Cardiac muscle cell (in vitro differentiated cells and primary cell): Measurements from ENCODE around the gene NPTN. TPM values are rescaled to one million over a fixed set of nuclear protein-coding genes. Genes with fewer than 3 reads are reported as not detected.

Experiments
- DNase-seq, 2 donors: peaks; one replicate each; pipeline versions ENCODE4 v3.0.0 to v3.0.0-alpha.2; 2010 to 2017; ENCODE audit warnings: low read depth in 1 of 2, low spot score in 1 of 2
- H3K27ac ChIP-seq: fragments of 200-600 bp; sonication (generic); 2 replicates; pipeline ENCODE4 v1.5.1; 2016
- H3K27me3 ChIP-seq: fragments of 200-600 bp; sonication (generic); 2 replicates; pipeline ENCODE4 v1.6.0; 2016; ENCODE audit warnings: control low read depth
- H3K36me3 ChIP-seq: fragments of 200-600 bp; sonication (generic); 2 replicates; pipeline ENCODE4 v1.5.1; 2016; ENCODE audit warnings: control low read depth
- H3K4me1 ChIP-seq: fragments of 200-600 bp; sonication (generic); 2 replicates; pipeline ENCODE4 v1.8.1; 2017; ENCODE audit warnings: low read depth, mild to moderate bottlenecking, mixed run types
- H3K4me3 ChIP-seq: fragments of 200-600 bp; sonication (generic); 2 replicates; pipeline ENCODE4 v1.5.1; 2016; ENCODE audit warnings: mild to moderate bottlenecking
- H3K9me3 ChIP-seq: fragments of 200-600 bp; sonication (generic); 2 replicates; pipeline ENCODE4 v1.5.1; 2017; ENCODE audit warnings: low read depth, mild to moderate bottlenecking, control low read depth
- CTCF ChIP-seq: IDR thresholded peaks from 2 replicates; pipeline ENCODE4 v1.5.1; 2012; ENCODE audit warnings: low read depth, mild to moderate bottlenecking, low read length
- polyA plus RNA-seq: library from polyadenylated mRNA; unstranded; fragments of >200 nt; fragmentation: Nextera tagmentation; extraction: Ambion mirVana; gene quantifications from 2 replicates; pipeline ENCODE4 v1.2.1, GENCODE V29; 2016
- total RNA-seq: library from RNA; depleted of rRNA; stranded (reverse); fragments of >200 nt; gene quantifications from 2 replicates; pipeline ENCODE4 v1.2.3, GENCODE V29; 2016

NPTN gene
- total and polyA plus RNA-seq, 2 experiments from 2014 or later, result 243 to 375 TPM

GRCh38 chr15:73518876-73519733 lies 114.1 kb downstream of the NPTN start:
- H3K27me3 ChIP-seq, result no peaks in the 10 kb centered on the region
- no peak for DNase-seq
- TF ChIP-seq CTCF, result no peak
- H3K36me3 ChIP-seq, result no peaks in the 10 kb centered on the region
- no peak overlapping the region for H3K4me3 ChIP-seq
- H3K4me1 ChIP-seq, result peaks cover 57% of the 10 kb centered on the region
- no peaks in the 10 kb centered on the region for H3K9me3 ChIP-seq
- H3K27ac ChIP-seq, result peak overlapping the region; percentile 90

DNA sequence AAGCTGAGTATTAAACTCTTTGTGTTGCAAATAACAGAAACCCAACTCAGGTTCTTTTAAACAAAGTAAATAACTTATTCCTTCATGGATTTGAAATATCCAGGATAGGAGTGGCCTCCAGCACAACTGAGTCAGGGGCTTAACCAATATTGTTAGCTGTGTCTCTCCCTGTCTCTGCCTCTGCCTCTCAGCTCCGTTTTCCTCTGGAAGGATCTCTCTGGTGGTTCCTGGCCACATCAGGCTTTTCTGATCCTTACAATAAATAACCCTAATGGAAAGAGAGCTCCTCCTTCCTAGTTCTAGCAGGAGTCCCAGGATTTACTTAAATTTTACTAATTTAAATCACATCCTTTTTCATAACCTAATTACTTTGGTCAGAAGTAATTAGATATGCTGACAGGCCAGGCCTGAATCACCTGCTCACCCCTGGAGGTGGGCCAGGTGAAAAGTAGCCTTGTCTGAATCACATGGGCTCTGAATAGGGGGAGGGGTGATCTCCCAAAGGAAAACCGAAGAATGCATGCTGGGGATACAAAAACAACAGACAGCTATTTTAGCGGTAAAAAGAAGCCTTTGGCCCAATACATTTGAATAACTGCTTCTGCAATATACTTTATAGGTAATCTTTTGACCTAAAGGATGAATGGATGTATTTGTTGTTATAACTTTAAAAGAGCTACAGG lies 114.9 kb downstream of the NPTN start:
- Histone ChIP-seq H3K36me3 (no peaks in the 10 kb centered on the region), H3K4me1 (peaks cover 57% of the 10 kb centered on the region), H3K9me3 (no peaks in the 10 kb centered on the region), H3K27me3 (no peaks in the 10 kb centered on the region), H3K27ac (peak overlapping the region; percentile 90), H3K4me3 (no peak overlapping the region)
- TF ChIP-seq CTCF, result no peak
- peak in 1 of 2 donors; percentile 15 for DNase-seq

- H3K4me3 ChIP-seq, result no peak overlapping the region
- TF ChIP-seq CTCF, result no peak
- H3K27ac ChIP-seq, result peak overlapping the region; percentile 90
- H3K36me3 ChIP-seq, result no peaks in the 10 kb centered on the region
- DNase-seq, result peak in 1 of 2 donors; percentile 89
- H3K27me3 ChIP-seq, result no peaks in the 10 kb centered on the region
- H3K4me1 ChIP-seq, result peaks cover 57% of the 10 kb centered on the region
- no peaks in the 10 kb centered on the region for H3K9me3 ChIP-seq
Observed at GRCh38 chr15:73517566-73517965, 115.6 kb downstream of the NPTN start.

GRCh38 chr15:73515527-73515926 lies 117.7 kb downstream of the NPTN start:
- TF ChIP-seq CTCF, result no peak
- H3K27me3 ChIP-seq, result no peaks in the 10 kb centered on the region
- peaks cover 39% of the 10 kb centered on the region for H3K4me1 ChIP-seq
- DNase-seq, result peak in 1 of 2 donors; percentile 32
- H3K4me3 ChIP-seq, result no peak overlapping the region
- no peaks in the 10 kb centered on the region for H3K9me3 ChIP-seq
- peak overlapping the region; percentile 90 for H3K27ac ChIP-seq
- no peaks in the 10 kb centered on the region for H3K36me3 ChIP-seq

Other genes with a start within 250 kb of the NPTN start
- gene REC114, start 190.2 kb downstream of the NPTN start, total RNA-seq, result 2.3 and 2.8 TPM in 2 replicates
- 2.3 and 4.9 TPM in 2 replicates for gene REC114, start 190.2 kb downstream of the NPTN start, polyA plus RNA-seq
- gene CD276, start 51.0 kb upstream of the NPTN start, total RNA-seq, result 119 and 172 TPM in 2 replicates
- gene CD276, start 51.0 kb upstream of the NPTN start, polyA plus RNA-seq, result 127 and 146 TPM in 2 replicates
- gene INSYN1, start 120.0 kb upstream of the NPTN start, total RNA-seq, result 9.6 and 15.8 TPM in 2 replicates
- gene INSYN1, start 120.0 kb upstream of the NPTN start, polyA plus RNA-seq, result 5.4 and 9.2 TPM in 2 replicates
- not detected in 2 replicates for gene TBC1D21, start 240.2 kb upstream of the NPTN start, total RNA-seq
- not detected in 2 replicates for gene TBC1D21, start 240.2 kb upstream of the NPTN start, polyA plus RNA-seq